ENCODE measurements around the gene SMURF1.

DNA sequence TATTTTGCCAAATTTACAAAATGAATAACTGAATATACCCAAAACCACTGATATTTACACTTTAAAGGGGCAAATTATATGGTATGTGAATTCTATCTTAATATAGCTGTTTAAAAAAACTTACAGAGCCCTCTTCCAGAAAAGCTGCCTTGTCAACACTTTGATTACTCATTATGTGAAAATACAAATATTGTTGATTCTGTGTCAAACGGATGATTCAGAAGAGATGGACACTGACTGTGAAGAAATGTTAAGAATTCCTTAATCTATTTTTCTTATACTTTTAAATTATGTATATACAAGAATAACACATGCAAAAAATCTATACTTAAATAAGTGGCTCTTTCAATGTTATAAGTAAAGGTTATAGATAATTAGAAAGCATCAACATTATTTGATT, 41.5 kb downstream of the SMURF1 start:
- TF ChIP-seq PAX5 (IDR thresholded peaks at IDR 0.05; ENCODE audit: insufficient read depth, low read length, severe bottlenecking) (no peak), POLR2A (IDR thresholded peaks at IDR 0.05; ENCODE audit: low read depth, low read length) (no peak), POLR2AphosphoS5 (IDR thresholded peaks at IDR 0.05; ENCODE audit: low read depth, low read length) (no peak), TAF1 (IDR thresholded peaks at IDR 0.05; ENCODE audit: low read depth, low read length) (no peak), SPI1 (IDR thresholded peaks at IDR 0.05; ENCODE audit: low read depth, low read length) (no peak)

Data from GM12891 (cell line).